Tibial nerve (tissue), 4 donors: ENCODE measurements around the gene GSG1.

Source experiments
- CTCF ChIP-seq, 5 experiments: fragments of 200-600 bp in 3 of 5; fragments of 450-650 bp in 2 of 5; sonication (generic) in 3 of 5; IDR thresholded peaks; one replicate each; pipeline ENCODE4 v1.5.1; 2016 to 2019; ENCODE audit warnings: antibody characterized with exemption in 5 of 5, mild to moderate bottlenecking in 3 of 5, moderate library complexity in 2 of 5
- EP300 ChIP-seq, 2 donors: sonication (generic); formaldehyde crosslinking; IDR thresholded peaks; one replicate each; pipeline ENCODE4 v1.6.1; 2017; ENCODE audit warnings: antibody characterized with exemption in 2 of 2, mild to moderate bottlenecking in 1 of 2
- POLR2A ChIP-seq, 2 donors: fragments of 450-650 bp; IDR thresholded peaks; one replicate each; pipeline ENCODE4 v1.6.1; 2017; ENCODE audit warnings: antibody characterized with exemption in 2 of 2, mild to moderate bottlenecking in 2 of 2, moderate library complexity in 2 of 2

- no peak for TF ChIP-seq CTCF (IDR thresholded peaks at IDR 0.05)
- no peak for TF ChIP-seq POLR2A (IDR thresholded peaks at IDR 0.05)
- TF ChIP-seq EP300 (IDR thresholded peaks at IDR 0.05), result no peak
Observed at GRCh38 chr12:13095266-13095995, 8.0 kb downstream of the GSG1 start.
